Activated T-cell treated with anti-CD3 and anti-CD28 coated beads, Interleukin-2, amount 50 U/mL, for 72 hours (primary cell): ENCODE data around the gene MRPS22. TPM values are rescaled to one million over a fixed set of nuclear protein-coding genes. Genes with fewer than 3 reads are reported as not detected.
A peak's percentile ranks its signal among the peaks of the same experiment; 100 is the strongest.
"Not testable (repeated sequence)": the region's sequence is repeated elsewhere in the genome, so short reads cannot be mapped to it uniquely, and the experiment has no call there.

Source experiments
- ATAC-seq, 2 donors: fragments of 150-1000 bp; cut with Tn5 transposase; replicated peaks in 1 of 2; 2 replicates each; pipeline ENCODE4 v1.10.0; 2021; ENCODE audit warnings: moderate library complexity in 2 of 2, mild to moderate bottlenecking in 1 of 2
- DNase-seq, 2 donors: peaks; one replicate each; pipeline ENCODE4 v3.0.0; 2021 to 2022; ENCODE audit warnings: mixed read lengths in 1 of 2
- H3K27ac Mint-ChIP-seq: one replicate; pipeline ENCODE4 v1.8.0; 2022; ENCODE audit warnings: mild to moderate bottlenecking, moderate library complexity, mixed read lengths
- H3K27me3 Mint-ChIP-seq: one replicate; pipeline ENCODE4 v1.8.0; 2022; ENCODE audit warnings: low read depth, mixed read lengths
- H3K36me3 Mint-ChIP-seq, 2 donors: one replicate each; pipeline ENCODE4 v1.8.0; 2022; ENCODE audit warnings: mixed read lengths in 2 of 2, mild to moderate bottlenecking in 1 of 2; ENCODE audit not compliant: insufficient read depth in 2 of 2
- H3K4me1 Mint-ChIP-seq: one replicate; pipeline ENCODE4 v1.8.0; 2022; ENCODE audit warnings: low read depth, mixed read lengths
- H3K4me3 Mint-ChIP-seq, 2 donors: one replicate each; pipeline ENCODE4 v1.8.0; 2022; ENCODE audit warnings: mild to moderate bottlenecking in 2 of 2, mixed read lengths in 2 of 2, moderate library complexity in 2 of 2
- H3K9me3 Mint-ChIP-seq, 2 donors: one replicate each; pipeline ENCODE4 v1.8.0; 2022; ENCODE audit warnings: mixed read lengths in 2 of 2
- total RNA-seq, 2 donors: library from RNA; stranded (reverse); gene quantifications; one replicate each; pipeline ENCODE4 v1.2.3, GENCODE V29; 2022

MRPS22 gene
- total RNA-seq, 2 donors from 2014 or later = 61.7 to 67.5 TPM

DNA sequence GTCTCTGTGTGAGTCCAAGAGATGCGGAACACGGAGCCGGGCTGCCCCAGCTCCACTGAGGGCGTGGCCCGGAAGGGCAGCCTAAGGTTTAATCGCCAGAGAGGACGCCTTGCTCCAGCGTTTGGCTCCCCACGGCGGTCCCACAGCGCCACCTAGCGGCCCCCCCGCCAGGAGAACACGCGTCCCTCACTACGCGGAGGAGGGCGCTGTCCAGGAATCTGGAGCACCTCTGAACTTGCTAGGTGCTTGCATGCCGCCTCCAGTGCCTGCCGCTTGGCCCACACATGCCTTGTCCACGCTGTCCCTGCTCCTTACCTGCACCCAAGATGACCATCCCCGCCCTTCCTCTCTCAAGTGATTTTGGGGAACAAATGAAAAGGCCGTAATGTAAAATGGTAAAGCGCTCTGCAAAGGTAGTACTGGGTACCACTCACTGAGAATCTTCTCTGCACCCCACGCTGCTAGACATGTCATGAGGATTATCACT, 14.4 kb upstream of the MRPS22 start:
- Mint-ChIP-seq H3K36me3 (no peaks in the 10 kb centered on the region), H3K27me3 (peaks cover 19% of the 10 kb centered on the region), H3K4me1 (peaks cover 18% of the 10 kb centered on the region), H3K27ac (no peak overlapping the region), H3K9me3 (no peaks in the 10 kb centered on the region), H3K4me3 (peak overlapping the region; percentile 55 to 76)
- peak; percentile 91 to 94 for DNase-seq
- peak; percentile 98 for ATAC-seq

DNA sequence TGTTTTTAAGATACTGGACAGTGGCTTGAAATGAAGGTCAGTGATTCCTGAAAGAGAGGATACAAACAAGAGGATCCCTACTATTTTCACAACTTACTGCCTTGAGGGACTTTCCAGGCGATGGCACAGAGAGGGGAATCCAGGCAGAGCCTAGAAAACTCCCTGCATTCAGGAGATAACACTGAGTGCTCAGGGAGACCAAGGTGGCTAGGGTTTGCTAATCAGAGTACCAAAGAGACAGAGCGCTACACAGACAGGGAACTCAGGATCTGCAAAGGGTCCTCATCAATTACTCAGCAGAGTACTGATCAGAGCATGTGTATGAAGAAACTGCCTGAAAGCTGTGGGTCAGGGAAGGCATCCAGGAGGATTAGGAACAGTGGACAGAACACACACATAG, 11.7 kb upstream of the MRPS22 start:
- H3K36me3 Mint-ChIP-seq = no peaks in the 10 kb centered on the region
- ATAC-seq = no peak
- peaks cover 24% of the 10 kb centered on the region for H3K27me3 Mint-ChIP-seq
- H3K27ac Mint-ChIP-seq = no peak overlapping the region
- no peaks in the 10 kb centered on the region for H3K9me3 Mint-ChIP-seq
- H3K4me3 Mint-ChIP-seq = no peak overlapping the region
- peaks cover 18% of the 10 kb centered on the region for H3K4me1 Mint-ChIP-seq
- no peak for DNase-seq

DNA sequence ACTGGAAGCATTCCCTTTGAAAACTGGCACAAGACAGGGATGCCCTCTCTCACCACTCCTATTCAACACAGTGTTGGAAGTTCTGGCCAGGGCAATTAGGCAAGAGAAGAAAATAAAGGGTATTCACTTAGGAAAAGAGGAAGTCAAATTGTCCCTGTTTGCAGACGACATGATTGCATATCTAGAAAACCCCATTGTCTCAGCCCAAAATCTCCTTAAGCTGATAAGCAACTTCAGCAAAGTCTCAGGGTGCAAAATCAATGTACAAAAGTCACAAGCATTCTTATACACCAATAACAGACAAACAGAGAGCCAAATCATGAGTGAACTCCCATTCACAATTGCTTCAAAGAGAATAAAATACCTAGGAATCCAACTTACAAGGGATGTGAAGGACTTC, 9.1 kb upstream of the MRPS22 start:
- H3K36me3 Mint-ChIP-seq, DNase-seq, H3K27ac Mint-ChIP-seq, H3K4me3 Mint-ChIP-seq, ATAC-seq, H3K9me3 Mint-ChIP-seq: not testable (repeated sequence)
- H3K4me1 Mint-ChIP-seq = peaks cover 12% of the 10 kb centered on the region
- H3K27me3 Mint-ChIP-seq = peaks cover 24% of the 10 kb centered on the region

DNA sequence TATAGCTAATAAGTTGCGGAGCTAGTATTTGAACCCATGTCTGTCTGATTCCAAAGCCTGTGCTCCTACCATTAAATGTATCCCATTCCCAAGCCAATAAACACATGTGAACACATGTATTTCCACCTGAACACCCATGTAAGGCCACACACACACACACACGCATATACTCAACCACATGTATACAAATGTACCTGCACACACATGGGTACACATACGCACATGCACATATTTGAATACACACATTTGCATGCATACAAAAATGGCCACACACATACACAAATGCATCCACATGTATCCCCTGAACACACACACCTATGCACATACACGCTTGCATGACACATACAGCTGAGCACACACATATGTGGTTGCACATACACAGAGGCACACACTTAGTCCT, 5.4 kb upstream of the MRPS22 start:
- no peak for ATAC-seq
- H3K4me3 Mint-ChIP-seq = no peak overlapping the region
- no peak overlapping the region for H3K27ac Mint-ChIP-seq

DNA sequence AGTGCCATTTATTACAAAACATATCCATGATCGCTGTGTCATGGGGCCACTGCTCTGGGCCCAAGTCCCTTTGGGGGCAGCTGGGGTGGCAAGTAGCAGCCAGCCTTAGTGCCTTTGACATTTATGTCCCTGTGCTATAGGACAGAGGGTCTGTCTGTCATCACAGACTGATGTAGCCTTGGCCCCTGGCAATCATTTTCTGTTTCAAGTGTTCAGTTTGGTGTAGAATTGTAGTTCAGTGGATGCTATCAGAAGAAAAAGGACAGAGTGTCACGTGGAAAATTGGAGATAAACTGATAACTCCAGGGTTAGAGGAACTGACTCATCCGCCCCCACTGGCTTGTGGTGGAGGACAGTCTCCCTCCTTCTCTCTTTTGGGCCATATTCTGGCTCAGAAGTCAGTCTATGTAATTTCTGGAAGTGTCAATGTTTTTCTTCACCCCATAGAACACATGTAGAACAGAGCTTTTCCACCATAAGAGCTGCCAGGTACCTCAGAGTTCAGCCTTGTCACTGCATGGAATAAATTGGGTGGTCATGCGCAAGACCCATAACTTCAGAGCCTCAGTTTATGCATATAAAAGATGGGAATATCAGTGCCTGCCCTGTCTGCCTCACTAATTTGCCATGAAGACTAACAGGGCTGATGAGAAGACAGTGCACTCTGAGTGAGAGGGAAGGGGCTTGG, 4.5 kb upstream of the MRPS22 start:
- peak in 1 of 2 donors; percentile 37 for DNase-seq
- peaks cover 3% of the 10 kb centered on the region in 2 donors for H3K36me3 Mint-ChIP-seq
- H3K27me3 Mint-ChIP-seq = peaks cover 10% of the 10 kb centered on the region
- no peak overlapping the region for H3K27ac Mint-ChIP-seq
- peaks cover 3 to 4% of the 10 kb centered on the region in 2 donors for H3K9me3 Mint-ChIP-seq
- H3K4me1 Mint-ChIP-seq = peaks cover 28% of the 10 kb centered on the region
- ATAC-seq = peak in 1 of 2 donors; percentile 20
- H3K4me3 Mint-ChIP-seq = no peak overlapping the region

More for the DNA sequence above, 5.4 kb upstream of the MRPS22 start:
- peaks cover 12% of the 10 kb centered on the region for H3K27me3 Mint-ChIP-seq
- H3K4me1 Mint-ChIP-seq = peaks cover 25% of the 10 kb centered on the region
- DNase-seq = no peak
- peaks cover 3% of the 10 kb centered on the region in 2 donors for H3K36me3 Mint-ChIP-seq
- peaks cover 3 to 4% of the 10 kb centered on the region in 2 donors for H3K9me3 Mint-ChIP-seq

DNA sequence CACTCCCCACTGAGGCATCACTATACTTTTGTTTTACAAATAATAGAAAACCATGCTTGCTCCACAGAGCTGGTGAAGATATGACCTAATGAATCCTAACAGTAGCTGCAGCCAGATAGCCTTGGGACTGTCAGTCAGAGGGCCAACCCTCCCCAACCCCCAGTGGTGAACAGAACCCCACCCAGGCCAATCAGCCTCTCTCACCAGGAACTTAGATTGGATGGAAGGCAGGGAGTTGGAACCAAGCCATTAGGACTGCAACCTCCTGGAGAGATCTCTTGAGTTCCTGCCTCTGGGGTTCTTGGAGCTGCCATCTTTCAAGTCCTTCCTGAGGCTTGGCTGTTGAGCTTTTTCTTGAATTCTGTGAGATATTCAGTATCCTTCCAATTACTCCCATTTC, 3.0 kb upstream of the MRPS22 start:
- H3K27me3 Mint-ChIP-seq = peaks cover 5% of the 10 kb centered on the region
- DNase-seq = no peak
- peaks cover 3% of the 10 kb centered on the region in 2 donors for H3K36me3 Mint-ChIP-seq
- H3K9me3 Mint-ChIP-seq = peaks cover 3 to 4% of the 10 kb centered on the region in 2 donors
- H3K4me1 Mint-ChIP-seq = peaks cover 28% of the 10 kb centered on the region
- ATAC-seq = no peak
- no peak overlapping the region for H3K4me3 Mint-ChIP-seq
- H3K27ac Mint-ChIP-seq = no peak overlapping the region

DNA sequence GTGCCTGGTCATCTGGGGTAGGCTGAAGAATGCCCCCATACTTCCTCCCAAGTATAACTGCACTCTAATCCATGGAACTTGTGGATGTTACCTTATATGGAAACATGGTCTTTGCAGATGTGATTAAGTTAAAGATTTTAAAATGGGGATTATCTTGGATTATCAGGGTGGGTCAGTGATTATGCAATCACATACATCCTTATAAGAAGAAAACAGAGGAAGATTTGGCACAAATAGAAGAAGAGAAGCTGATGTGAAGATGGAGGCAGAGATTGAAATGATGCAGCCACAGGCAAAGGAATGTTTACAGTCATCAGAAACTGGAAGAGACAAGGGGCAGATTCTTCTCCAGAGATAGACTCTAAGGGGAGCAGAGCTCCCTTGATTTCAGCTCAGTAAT, 1.8 kb upstream of the MRPS22 start:
- Mint-ChIP-seq H3K27me3 (peaks cover 5% of the 10 kb centered on the region), H3K36me3 (peaks cover 3% of the 10 kb centered on the region in 2 donors), H3K4me3 (no peak overlapping the region), H3K4me1 (peaks cover 28% of the 10 kb centered on the region), H3K9me3 (peaks cover 3 to 4% of the 10 kb centered on the region in 2 donors), H3K27ac (peak overlapping the region; percentile 12)
- DNase-seq (no peak), ATAC-seq (no peak)

DNA sequence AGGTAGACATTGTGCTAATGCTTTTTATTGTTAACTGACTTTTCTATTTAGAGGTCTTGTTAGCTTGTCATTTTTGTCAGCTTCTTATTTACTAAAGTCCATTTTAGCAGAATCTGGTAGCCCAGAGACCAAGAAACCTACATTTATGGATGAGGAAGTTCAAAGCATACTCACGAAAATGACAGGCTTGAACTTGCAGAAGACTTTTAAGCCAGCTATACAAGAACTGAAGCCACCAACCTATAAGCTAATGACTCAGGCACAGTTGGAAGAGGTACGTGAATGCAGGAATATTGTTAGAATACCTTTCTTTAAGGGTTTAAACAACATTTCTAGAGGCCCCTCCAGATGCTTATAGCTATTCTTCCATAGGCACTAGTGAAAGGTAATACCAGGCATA, 3.0 kb downstream of the MRPS22 start:
- H3K27ac Mint-ChIP-seq = no peak overlapping the region
- ATAC-seq (no peak), DNase-seq (no peak)
- H3K27me3 Mint-ChIP-seq = no peaks in the 10 kb centered on the region
- peaks cover 3 to 17% of the 10 kb centered on the region in 2 donors for H3K36me3 Mint-ChIP-seq
- H3K4me1 Mint-ChIP-seq = peaks cover 15% of the 10 kb centered on the region
- H3K9me3 Mint-ChIP-seq = peaks cover 3 to 4% of the 10 kb centered on the region in 2 donors
- H3K4me3 Mint-ChIP-seq = no peak overlapping the region

DNA sequence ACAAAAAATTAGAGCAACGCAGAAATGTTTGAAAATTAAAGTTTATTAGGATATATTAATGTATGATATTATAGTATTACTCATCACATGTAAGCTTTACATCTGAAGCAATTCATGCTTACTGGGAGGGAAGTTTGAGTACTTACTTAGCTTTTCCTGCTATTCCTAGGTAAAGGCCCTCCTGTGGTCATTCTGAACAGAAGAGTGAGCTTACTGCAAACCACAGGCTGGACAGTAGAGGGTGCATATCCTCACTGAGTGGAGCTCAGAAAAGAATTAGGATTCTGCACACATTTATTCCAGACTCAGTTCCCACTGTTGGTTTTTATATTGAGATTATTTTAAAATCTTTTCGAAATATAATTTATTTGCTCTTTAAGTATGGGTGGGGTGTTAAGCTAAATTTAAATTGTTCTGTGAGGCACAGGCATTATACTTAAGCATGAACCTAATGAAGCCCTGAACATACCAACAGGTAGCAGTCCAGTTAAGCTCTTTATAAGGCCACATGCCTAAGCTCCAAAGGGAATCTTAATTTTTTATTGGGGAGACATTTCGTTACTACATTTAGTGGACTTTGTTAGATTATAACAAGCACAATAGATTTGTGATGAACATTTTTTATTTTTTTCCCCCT, 10.2 kb downstream of the MRPS22 start:
- no peak overlapping the region for H3K27ac Mint-ChIP-seq
- H3K4me1 Mint-ChIP-seq = peaks cover 54% of the 10 kb centered on the region
- no peaks in the 10 kb centered on the region for H3K27me3 Mint-ChIP-seq
- peaks cover 13 to 42% of the 10 kb centered on the region in 2 donors for H3K36me3 Mint-ChIP-seq
- ATAC-seq (no peak), DNase-seq (no peak)
- H3K9me3 Mint-ChIP-seq = no peaks in the 10 kb centered on the region
- H3K4me3 Mint-ChIP-seq = no peak overlapping the region

DNA sequence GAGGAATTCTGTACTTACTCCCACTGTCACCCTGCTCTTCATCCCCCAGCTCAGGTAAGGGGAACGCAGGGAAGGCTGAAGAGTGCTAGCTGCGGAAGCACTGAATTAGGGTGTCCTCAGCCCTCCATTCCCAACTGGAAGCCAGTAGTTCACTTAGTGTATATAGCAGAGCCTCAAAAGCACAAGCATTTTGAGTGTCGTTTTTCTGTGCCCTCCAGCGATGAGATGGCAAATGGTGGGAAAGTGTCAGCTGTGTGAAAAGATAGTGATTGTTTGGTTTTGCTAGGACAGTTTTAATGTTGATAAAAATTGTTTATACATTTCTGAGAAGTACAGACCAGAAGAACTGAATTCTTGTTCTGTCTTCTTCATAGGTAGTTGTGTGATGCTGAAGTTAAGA, 10.8 kb downstream of the MRPS22 start:
- no peak for DNase-seq
- Mint-ChIP-seq H3K4me3 (no peak overlapping the region), H3K27ac (no peak overlapping the region), H3K4me1 (peaks cover 54% of the 10 kb centered on the region), H3K27me3 (no peaks in the 10 kb centered on the region), H3K9me3 (no peaks in the 10 kb centered on the region), H3K36me3 (peaks cover 13 to 47% of the 10 kb centered on the region in 2 donors)
- no peak for ATAC-seq

DNA sequence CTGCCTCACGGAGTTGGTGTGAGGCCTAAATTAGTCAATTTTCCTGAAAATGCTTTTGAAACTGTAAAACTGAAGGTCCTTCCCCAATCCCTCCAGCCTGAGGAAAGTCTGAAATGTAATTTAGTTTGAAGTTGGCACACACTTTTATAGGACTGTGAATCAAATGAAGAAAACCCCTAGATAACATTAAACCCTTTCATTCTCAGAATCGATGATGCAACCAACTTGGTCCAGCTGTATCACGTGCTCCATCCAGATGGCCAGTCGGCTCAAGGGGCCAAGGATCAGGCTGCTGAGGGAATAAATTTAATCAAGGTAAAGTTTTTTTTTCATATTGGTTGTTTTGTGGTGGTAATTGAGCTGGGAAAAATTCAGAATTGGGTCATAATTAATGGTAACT, 11.7 kb downstream of the MRPS22 start:
- ATAC-seq (no peak), DNase-seq (no peak)
- Mint-ChIP-seq H3K4me3 (peak overlapping the region in 1 of 2 donors; percentile 24), H3K27me3 (no peaks in the 10 kb centered on the region), H3K27ac (no peak overlapping the region), H3K36me3 (peaks cover 13 to 52% of the 10 kb centered on the region in 2 donors), H3K4me1 (peaks cover 54% of the 10 kb centered on the region), H3K9me3 (no peaks in the 10 kb centered on the region)

DNA sequence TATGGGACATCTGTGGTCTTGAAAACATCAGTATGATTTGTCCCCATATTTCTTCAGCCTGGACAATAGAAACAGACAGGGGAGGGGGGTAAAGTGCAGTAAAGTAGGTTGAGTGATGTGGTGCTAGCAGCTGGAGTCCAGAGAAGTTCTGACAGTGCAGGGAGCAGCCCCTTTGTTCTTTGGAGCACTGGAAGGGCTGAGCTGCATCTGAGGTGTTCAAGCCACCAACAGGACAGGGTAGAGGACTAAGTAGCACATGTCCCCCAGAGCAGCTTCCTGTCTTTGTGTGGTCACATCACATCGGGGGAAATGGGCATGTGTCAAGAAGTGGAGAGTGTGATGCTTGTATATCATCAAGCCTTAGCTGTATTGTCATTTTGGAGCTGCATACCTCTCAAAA, 12.1 kb downstream of the MRPS22 start:
- Mint-ChIP-seq H3K9me3 (no peaks in the 10 kb centered on the region), H3K27ac (no peak overlapping the region), H3K4me1 (peaks cover 54% of the 10 kb centered on the region), H3K36me3 (peaks cover 13 to 51% of the 10 kb centered on the region in 2 donors), H3K4me3 (peak overlapping the region in 1 of 2 donors; percentile 24), H3K27me3 (no peaks in the 10 kb centered on the region)
- DNase-seq (no peak), ATAC-seq (no peak)

DNA sequence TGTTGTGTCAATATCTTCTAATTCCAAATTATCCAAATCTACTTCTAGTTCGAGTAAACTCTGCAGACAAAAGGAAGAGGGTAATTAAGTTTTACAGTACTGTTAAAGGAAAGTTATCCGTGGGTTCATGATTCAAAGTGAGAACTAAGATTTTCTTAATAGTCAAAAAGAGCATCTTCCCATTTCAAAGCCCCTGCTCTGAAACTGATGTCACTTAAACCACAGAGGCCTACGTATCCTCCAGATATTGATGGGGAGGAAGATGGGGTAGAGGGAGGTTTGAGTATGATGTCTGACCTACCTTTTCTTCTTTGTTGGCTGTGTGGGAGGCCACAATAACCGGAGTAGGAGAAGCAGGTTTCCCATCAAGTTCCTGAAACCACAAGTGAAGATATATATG, 14.1 kb downstream of the MRPS22 start:
- ATAC-seq (peak; percentile 99), DNase-seq (peak; percentile 31 to 36)
- peaks cover 13 to 47% of the 10 kb centered on the region in 2 donors for H3K36me3 Mint-ChIP-seq
- H3K9me3 Mint-ChIP-seq = no peaks in the 10 kb centered on the region
- no peaks in the 10 kb centered on the region for H3K27me3 Mint-ChIP-seq
- peak overlapping the region; percentile 33 to 62 for H3K4me3 Mint-ChIP-seq
- peaks cover 50% of the 10 kb centered on the region for H3K4me1 Mint-ChIP-seq
- H3K27ac Mint-ChIP-seq = peak overlapping the region; percentile 83
